Liver (tissue), 9 donors: Measurements from ENCODE around the gene FREM1. TPM values are rescaled to one million over a fixed set of nuclear protein-coding genes. Genes with fewer than 3 reads are reported as not detected.

Experiments used
- DNase-seq: peaks from one replicate; pipeline ENCODE4 v3.0.0-alpha.2; 2017; ENCODE audit warnings: low spot score
- H3K27ac ChIP-seq, 2 donors: one replicate each; pipeline ENCODE4 v1.7.0; 2013; ENCODE audit warnings: inconsistent platforms in 2 of 2, low read length in 2 of 2, control low read depth in 1 of 2, low read depth in 1 of 2, mild to moderate bottlenecking in 1 of 2
- H3K27me3 ChIP-seq, 4 donors: one replicate each; pipeline versions ENCODE4 v1.6.1 to v1.7.0; 2013; ENCODE audit warnings: low read length in 3 of 4, inconsistent platforms in 1 of 4, mild to moderate bottlenecking in 1 of 4, moderate library complexity in 1 of 4; ENCODE audit not compliant: control insufficient read depth in 4 of 4, insufficient read depth in 4 of 4
- H3K36me3 ChIP-seq, 4 donors: one replicate each; pipeline versions ENCODE4 v1.6.1 to v1.7.0; 2013; ENCODE audit warnings: low read length in 3 of 4, mild to moderate bottlenecking in 3 of 4, low read depth in 1 of 4, moderate library complexity in 1 of 4; ENCODE audit not compliant: control insufficient read depth in 4 of 4, insufficient read depth in 3 of 4
- H3K4me1 ChIP-seq, 4 donors: one replicate each; pipeline versions ENCODE4 v1.6.1 to v1.7.0; 2013; ENCODE audit warnings: low read length in 3 of 4, mild to moderate bottlenecking in 3 of 4, moderate library complexity in 1 of 4; ENCODE audit not compliant: control insufficient read depth in 4 of 4, insufficient read depth in 4 of 4
- H3K4me3 ChIP-seq, 3 donors: one replicate each; pipeline versions ENCODE4 v1.6.1 to v1.7.0; 2013; ENCODE audit warnings: low read length in 3 of 3, control low read depth in 1 of 3, low read depth in 1 of 3, mild to moderate bottlenecking in 1 of 3
- H3K9ac ChIP-seq, 2 donors: one replicate each; pipeline ENCODE4 v1.7.0; 2013; ENCODE audit warnings: low read length in 2 of 2, mild to moderate bottlenecking in 2 of 2, moderate library complexity in 2 of 2, control low read depth in 1 of 2, low read depth in 1 of 2
- H3K9me3 ChIP-seq, 4 donors: one replicate each; pipeline versions ENCODE4 v1.6.1 to v1.7.0; 2013; ENCODE audit warnings: low read length in 3 of 4; ENCODE audit not compliant: control insufficient read depth in 4 of 4
- EGR1 ChIP-seq, 2 donors: IDR thresholded peaks; 2 replicates each; pipeline ENCODE4 v1.6.1; 2016 to 2018; ENCODE audit warnings: antibody characterized with exemption in 2 of 2, low read depth in 2 of 2
- FOXA1 ChIP-seq: IDR thresholded peaks from 2 replicates; pipeline ENCODE4 v1.6.1; 2016; ENCODE audit warnings: antibody characterized with exemption
- GABPA ChIP-seq, 2 donors: IDR thresholded peaks in 1 of 2; conservative IDR thresholded peaks in 1 of 2; 2 replicates each; pipeline ENCODE4 v1.6.1; 2016; ENCODE audit warnings: antibody characterized with exemption in 2 of 2, mild to moderate bottlenecking in 1 of 2, moderate library complexity in 1 of 2
- HNF4A ChIP-seq, 2 donors: conservative IDR thresholded peaks; 2 replicates each; pipeline ENCODE4 v1.6.1; 2016; ENCODE audit warnings: antibody characterized with exemption in 2 of 2, mild to moderate bottlenecking in 2 of 2
- JUND ChIP-seq, 2 donors: IDR thresholded peaks; 2 replicates each; pipeline ENCODE4 v1.6.1; 2016; ENCODE audit warnings: antibody characterized with exemption in 2 of 2
- MAX ChIP-seq: IDR thresholded peaks from 2 replicates; pipeline ENCODE4 v1.6.1; 2016; ENCODE audit warnings: antibody characterized with exemption
- NR2F2 ChIP-seq: IDR thresholded peaks from 2 replicates; pipeline ENCODE4 v1.6.1; 2016; ENCODE audit warnings: antibody characterized with exemption
- RAD21 ChIP-seq, 2 donors: IDR thresholded peaks; 2 replicates each; pipeline ENCODE4 v1.6.1; 2016; ENCODE audit warnings: antibody characterized with exemption in 2 of 2, mild to moderate bottlenecking in 2 of 2
- REST ChIP-seq: IDR thresholded peaks from 2 replicates; pipeline ENCODE4 v1.6.1; 2016; ENCODE audit warnings: antibody characterized with exemption, mild to moderate bottlenecking
- RXRA ChIP-seq, 2 donors: IDR thresholded peaks; 2 replicates each; pipeline ENCODE4 v1.6.1; 2017 to 2018; ENCODE audit warnings: antibody characterized with exemption in 2 of 2, mild to moderate bottlenecking in 1 of 2
- SP1 ChIP-seq: IDR thresholded peaks from 2 replicates; pipeline ENCODE4 v1.6.1; 2018; ENCODE audit warnings: antibody characterized with exemption, mild to moderate bottlenecking
- TAF1 ChIP-seq: conservative IDR thresholded peaks from 2 replicates; pipeline ENCODE4 v1.6.1; 2016; ENCODE audit warnings: antibody characterized with exemption, mild to moderate bottlenecking
- YY1 ChIP-seq: IDR thresholded peaks from 2 replicates; pipeline ENCODE4 v1.6.1; 2016; ENCODE audit warnings: antibody characterized with exemption, mild to moderate bottlenecking
- WGBS: extraction: QIAGEN DNeasy Blood & Tissue Kit; methylation state at CpG from one replicate; pipeline ENCODE4 v1.1.7; 2013; 5-methylcytosine and 5-hydroxymethylcytosine counted together
- polyA plus RNA-seq, 2 donors: library from polyadenylated mRNA; stranded (reverse) in 1 of 2; unstranded in 1 of 2; fragments of 200-250 nt in 1 of 2; fragments of >200 nt in 1 of 2; fragmentation: Nextera tagmentation in 1 of 2; extraction: Ambion mirVana in 1 of 2; gene quantifications; one replicate each; pipeline versions ENCODE4 v1.2.1 to v1.2.3, GENCODE V29; 2013 to 2015
- total RNA-seq, 2 donors: library from RNA; depleted of rRNA; stranded (reverse); fragments of >200 nt; gene quantifications; one replicate each; pipeline ENCODE4 v1.2.3, GENCODE V29; 2014
- TF ChIP-seq, protein P1 (sequence below): IDR thresholded peaks from 2 replicates; pipeline ENCODE4 v1.6.1; 2016; ENCODE audit warnings: antibody characterized with exemption
- TF ChIP-seq, protein P2 (sequence below): fragments of 150-350 bp; IDR thresholded peaks from 2 replicates; pipeline ENCODE4 v1.5.1; 2017; ENCODE audit warnings: improper control_type of control experiment, low read depth, low read length; ENCODE audit not compliant: missing input control
- TF ChIP-seq, protein P3 (sequence below): IDR thresholded peaks from 2 replicates; pipeline ENCODE4 v1.6.1; 2016; ENCODE audit warnings: antibody characterized with exemption
- donor health status: healthy.
- donor health status: healthy.
- donor health status: healthy.
- donor health status: healthy.
- donor health status: healthy.

FREM1 gene
- total and polyA plus RNA-seq, 4 donors: 0.39 to 4.7 (median 1.1) TPM

DNA sequence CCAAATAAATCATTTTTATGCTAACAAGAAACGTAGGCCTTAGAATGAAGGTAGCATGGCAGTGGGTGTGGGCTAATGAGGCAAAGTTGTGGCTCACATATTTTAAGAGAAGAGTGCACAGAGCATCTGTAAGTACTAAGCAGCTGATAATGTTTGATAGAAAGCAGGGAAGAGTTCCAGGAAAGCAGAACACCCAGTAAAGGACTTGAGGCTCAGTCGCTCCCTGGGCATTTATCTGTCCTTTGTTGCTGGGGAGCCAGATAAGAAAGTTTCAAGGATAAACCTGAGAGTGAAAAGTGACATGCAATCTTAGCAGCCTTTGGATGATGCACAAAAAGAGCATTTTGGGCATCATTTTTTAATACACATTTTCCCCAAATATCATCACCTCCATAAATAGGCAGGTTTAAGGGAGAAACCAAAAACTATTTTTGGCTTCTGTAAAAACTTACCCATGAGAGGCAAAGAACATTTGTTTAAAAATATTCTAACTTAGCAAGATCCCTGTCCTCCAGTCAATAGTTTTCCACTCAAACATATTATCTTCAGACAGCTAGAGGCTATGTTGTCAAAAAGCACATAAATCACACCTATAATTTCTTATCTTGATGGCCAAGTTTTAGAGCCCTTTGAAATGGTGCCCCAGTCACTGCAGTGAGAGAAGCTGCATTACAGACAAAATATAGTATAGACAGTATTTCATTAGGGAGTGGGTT, 3.4 kb downstream of the FREM1 start:
- no peak overlapping the region for H3K9ac ChIP-seq
- TF ChIP-seq, protein P1, sequence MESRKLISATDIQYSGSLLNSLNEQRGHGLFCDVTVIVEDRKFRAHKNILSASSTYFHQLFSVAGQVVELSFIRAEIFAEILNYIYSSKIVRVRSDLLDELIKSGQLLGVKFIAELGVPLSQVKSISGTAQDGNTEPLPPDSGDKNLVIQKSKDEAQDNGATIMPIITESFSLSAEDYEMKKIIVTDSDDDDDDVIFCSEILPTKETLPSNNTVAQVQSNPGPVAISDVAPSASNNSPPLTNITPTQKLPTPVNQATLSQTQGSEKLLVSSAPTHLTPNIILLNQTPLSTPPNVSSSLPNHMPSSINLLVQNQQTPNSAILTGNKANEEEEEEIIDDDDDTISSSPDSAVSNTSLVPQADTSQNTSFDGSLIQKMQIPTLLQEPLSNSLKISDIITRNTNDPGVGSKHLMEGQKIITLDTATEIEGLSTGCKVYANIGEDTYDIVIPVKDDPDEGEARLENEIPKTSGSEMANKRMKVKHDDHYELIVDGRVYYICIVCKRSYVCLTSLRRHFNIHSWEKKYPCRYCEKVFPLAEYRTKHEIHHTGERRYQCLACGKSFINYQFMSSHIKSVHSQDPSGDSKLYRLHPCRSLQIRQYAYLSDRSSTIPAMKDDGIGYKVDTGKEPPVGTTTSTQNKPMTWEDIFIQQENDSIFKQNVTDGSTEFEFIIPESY: no peak
- TF ChIP-seq, protein P2, sequence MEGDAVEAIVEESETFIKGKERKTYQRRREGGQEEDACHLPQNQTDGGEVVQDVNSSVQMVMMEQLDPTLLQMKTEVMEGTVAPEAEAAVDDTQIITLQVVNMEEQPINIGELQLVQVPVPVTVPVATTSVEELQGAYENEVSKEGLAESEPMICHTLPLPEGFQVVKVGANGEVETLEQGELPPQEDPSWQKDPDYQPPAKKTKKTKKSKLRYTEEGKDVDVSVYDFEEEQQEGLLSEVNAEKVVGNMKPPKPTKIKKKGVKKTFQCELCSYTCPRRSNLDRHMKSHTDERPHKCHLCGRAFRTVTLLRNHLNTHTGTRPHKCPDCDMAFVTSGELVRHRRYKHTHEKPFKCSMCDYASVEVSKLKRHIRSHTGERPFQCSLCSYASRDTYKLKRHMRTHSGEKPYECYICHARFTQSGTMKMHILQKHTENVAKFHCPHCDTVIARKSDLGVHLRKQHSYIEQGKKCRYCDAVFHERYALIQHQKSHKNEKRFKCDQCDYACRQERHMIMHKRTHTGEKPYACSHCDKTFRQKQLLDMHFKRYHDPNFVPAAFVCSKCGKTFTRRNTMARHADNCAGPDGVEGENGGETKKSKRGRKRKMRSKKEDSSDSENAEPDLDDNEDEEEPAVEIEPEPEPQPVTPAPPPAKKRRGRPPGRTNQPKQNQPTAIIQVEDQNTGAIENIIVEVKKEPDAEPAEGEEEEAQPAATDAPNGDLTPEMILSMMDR: no peak
- no peak for TF ChIP-seq TAF1
- no peak for TF ChIP-seq HNF4A (conservative IDR thresholded peaks at IDR 0.05)
- no peak for TF ChIP-seq RXRA (IDR thresholded peaks at IDR 0.05)
- no peak for TF ChIP-seq REST
- TF ChIP-seq JUND (IDR thresholded peaks at IDR 0.05): no peak
- TF ChIP-seq RAD21 (IDR thresholded peaks at IDR 0.05): no peak
- TF ChIP-seq, protein P3, sequence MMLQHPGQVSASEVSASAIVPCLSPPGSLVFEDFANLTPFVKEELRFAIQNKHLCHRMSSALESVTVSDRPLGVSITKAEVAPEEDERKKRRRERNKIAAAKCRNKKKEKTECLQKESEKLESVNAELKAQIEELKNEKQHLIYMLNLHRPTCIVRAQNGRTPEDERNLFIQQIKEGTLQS: no peak
- H3K27me3 ChIP-seq: peaks cover 0 to 3% (median 0%) of the 10 kb centered on the region in 4 donors
- H3K36me3 ChIP-seq: no peaks in the 10 kb centered on the region
- 78% methylated on average over 2 of the region's 2 CpGs for WGBS
- H3K4me1 ChIP-seq: no peaks in the 10 kb centered on the region
- no peak overlapping the region for H3K4me3 ChIP-seq
- no peak overlapping the region for H3K27ac ChIP-seq
- H3K9me3 ChIP-seq: no peaks in the 10 kb centered on the region
- no peak for DNase-seq

- H3K9me3 ChIP-seq: no peaks in the 10 kb centered on the region
- 80% methylated on average over 5 of the region's 5 CpGs for WGBS
- no peaks in the 10 kb centered on the region for H3K4me1 ChIP-seq
- H3K27me3 ChIP-seq: peaks cover 0 to 3% (median 0%) of the 10 kb centered on the region in 4 donors
- no peaks in the 10 kb centered on the region for H3K36me3 ChIP-seq
- H3K4me3 ChIP-seq: no peak overlapping the region
- no peak for DNase-seq
- H3K27ac ChIP-seq: no peak overlapping the region
- no peak overlapping the region for H3K9ac ChIP-seq
- TF ChIP-seq, protein P1: no peak
- TF ChIP-seq HNF4A (conservative IDR thresholded peaks at IDR 0.05) (no peak), SP1 (no peak), RXRA (IDR thresholded peaks at IDR 0.05) (no peak), FOXA1 (no peak), YY1 (no peak), GABPA (IDR thresholded peaks at IDR 0.05 in 1 of 2, conservative IDR thresholded peaks at IDR 0.05 in 1 of 2) (no peak), TAF1 (no peak), MAX (no peak), JUND (IDR thresholded peaks at IDR 0.05) (no peak), EGR1 (IDR thresholded peaks at IDR 0.05; ENCODE audit: low read depth in 2 of 2) (no peak), NR2F2 (no peak)
- TF ChIP-seq, protein P3: no peak
- TF ChIP-seq, protein P2: no peak
Observed at GRCh38 chr9:14906000-14906399, 4.2 kb downstream of the FREM1 start.
